Measurements from ENCODE around the gene CBX8.

The CBX8 gene

GRCh38 chr17:79818026-79818758, 21.3 kb upstream of the CBX8 start:
- no peak for DNase-seq

- DNase-seq, result no peak
These were observed 19.1 kb upstream of the CBX8 start for GRCh38 chr17:79815836-79816461.

GRCh38 chr17:79814974-79815835, 18.3 kb upstream of the CBX8 start:
- no peak for DNase-seq

- DNase-seq, result no peak
These were observed 17.5 kb upstream of the CBX8 start for GRCh38 chr17:79814127-79814973.

- no peak for DNase-seq
These were observed 16.6 kb upstream of the CBX8 start for GRCh38 chr17:79813297-79814126.

GRCh38 chr17:79812353-79813258, 15.7 kb upstream of the CBX8 start:
- DNase-seq, result no peak

GRCh38 chr17:79811868-79812352, 15.0 kb upstream of the CBX8 start:
- DNase-seq, result no peak

- peak; percentile 32 for DNase-seq
These were observed 14.4 kb upstream of the CBX8 start for GRCh38 chr17:79811011-79811867.

GRCh38 chr17:79810130-79811010, 13.5 kb upstream of the CBX8 start:
- DNase-seq, result peak; percentile 88

- no peak for DNase-seq
These were observed 12.8 kb upstream of the CBX8 start for GRCh38 chr17:79809530-79810129.

GRCh38 chr17:79808763-79809529, 12.1 kb upstream of the CBX8 start:
- DNase-seq, result peak; percentile 43

GRCh38 chr17:79806863-79807720, 10.2 kb upstream of the CBX8 start:
- DNase-seq, result no peak

- no peak for DNase-seq
These were observed 9.5 kb upstream of the CBX8 start for GRCh38 chr17:79806446-79806760.

- DNase-seq, result no peak
These were observed 8.2 kb upstream of the CBX8 start for GRCh38 chr17:79804856-79805696.

Data from HCEC 1CT (cell line).